GM21360 (cell line): ENCODE results near the gene RELA.

Source experiments
- ATAC-seq: cut with Tn5 transposase; IDR thresholded peaks from one replicate; pipeline ENCODE4 v1.9.1; 2021; ENCODE audit warnings: mild to moderate bottlenecking, moderate library complexity; ENCODE audit not compliant: unreplicated experiment

The RELA gene

DNA sequence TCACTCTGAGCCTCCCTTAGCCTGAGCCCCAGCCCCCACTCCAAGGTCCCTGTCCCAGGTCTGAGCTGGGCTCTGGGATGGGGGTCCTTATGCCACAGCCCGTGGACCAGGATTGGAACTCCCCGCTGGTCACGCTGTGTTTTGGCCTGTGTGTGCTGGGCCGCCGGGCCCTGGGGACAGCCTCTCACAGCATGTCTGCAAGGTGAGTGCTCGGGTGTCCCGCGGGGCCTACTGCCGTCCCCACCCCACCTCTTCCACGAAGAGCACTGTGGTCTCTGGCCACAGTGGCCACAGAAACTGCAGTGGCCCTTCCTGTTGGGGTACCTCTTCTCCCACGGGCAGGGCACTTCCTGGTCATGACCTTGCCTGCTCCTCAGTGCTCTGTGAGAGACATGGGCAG is 28.3 kb downstream of the RELA start:
- no peak for ATAC-seq

DNA sequence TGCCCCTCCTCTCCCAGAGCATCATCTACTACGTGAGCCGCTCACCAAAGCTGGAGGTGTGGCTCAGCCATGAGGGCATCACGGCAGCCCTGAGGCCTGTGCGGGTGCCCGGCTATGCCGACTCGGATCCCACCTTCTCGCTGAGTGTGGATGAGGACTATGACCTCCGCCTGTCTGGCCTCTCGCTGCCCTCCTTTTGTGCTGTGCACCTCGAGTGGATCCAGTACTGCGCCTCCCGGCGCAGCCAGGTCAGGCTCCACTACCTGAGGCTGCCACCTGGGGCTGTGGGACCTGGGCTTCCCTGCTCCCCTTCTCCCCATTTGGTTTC is 28.6 kb downstream of the RELA start:
- no peak for ATAC-seq

DNA sequence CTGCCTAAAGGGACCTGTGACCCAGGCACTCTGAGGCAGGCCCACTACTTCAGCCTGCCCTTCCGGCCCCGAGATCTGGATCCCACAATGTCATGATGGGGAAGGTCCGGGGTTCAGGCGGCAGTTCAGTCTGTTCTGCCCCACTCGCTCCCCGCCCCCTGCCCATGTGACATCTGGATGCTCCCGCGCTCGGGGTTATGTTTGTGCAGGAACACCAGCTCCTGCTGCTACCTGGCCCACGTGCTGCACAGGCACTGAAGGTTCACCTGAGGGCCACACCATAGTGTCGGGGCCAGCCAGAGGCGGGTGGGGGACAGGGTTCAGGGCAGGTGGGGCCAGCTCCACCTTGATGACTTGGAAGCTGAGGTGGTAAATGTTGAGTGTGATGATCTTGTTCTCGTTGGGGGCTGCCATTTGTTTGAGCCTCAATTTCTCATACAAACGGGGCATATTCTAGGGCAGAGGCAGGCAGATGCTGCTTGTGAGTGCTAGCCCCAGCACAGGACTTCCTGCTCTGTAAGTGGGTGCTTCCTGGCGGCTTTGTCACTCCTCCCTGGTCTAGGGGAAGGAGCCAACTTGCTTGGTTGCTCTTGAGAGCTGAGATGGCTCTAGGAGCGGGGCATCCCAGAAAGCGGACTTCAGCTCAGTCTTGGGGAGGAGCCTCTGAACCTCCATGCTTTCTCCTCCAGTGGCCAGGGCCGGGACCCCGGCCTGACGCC is 29.2 kb downstream of the RELA start:
- no peak for ATAC-seq

GRCh38 chr11:65630215-65630614 is 32.5 kb downstream of the RELA start:
- no peak for ATAC-seq

DNA sequence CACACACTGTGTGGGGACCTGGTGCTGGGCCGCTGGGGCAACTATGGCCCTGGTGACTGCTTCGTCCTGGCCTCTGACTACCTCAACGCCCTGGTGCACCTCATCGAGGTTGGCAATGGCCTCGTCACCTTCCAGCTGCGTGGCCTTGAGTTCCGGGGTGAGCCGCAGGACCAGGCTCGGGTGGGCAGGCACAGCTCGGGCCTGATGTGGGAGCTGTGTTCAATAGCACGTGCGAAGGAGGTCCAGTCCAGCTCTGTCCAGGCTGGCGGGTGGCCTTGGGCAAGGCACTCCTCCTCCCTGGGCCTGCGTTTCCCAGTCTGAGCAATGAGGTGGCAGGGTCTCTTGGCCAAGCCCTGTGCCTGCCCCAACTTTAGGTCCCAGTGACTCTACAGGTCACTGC is 33.1 kb downstream of the RELA start:
- no peak for ATAC-seq

GRCh38 chr11:65627202-65627601 is 35.5 kb downstream of the RELA start:
- ATAC-seq = no peak

DNA sequence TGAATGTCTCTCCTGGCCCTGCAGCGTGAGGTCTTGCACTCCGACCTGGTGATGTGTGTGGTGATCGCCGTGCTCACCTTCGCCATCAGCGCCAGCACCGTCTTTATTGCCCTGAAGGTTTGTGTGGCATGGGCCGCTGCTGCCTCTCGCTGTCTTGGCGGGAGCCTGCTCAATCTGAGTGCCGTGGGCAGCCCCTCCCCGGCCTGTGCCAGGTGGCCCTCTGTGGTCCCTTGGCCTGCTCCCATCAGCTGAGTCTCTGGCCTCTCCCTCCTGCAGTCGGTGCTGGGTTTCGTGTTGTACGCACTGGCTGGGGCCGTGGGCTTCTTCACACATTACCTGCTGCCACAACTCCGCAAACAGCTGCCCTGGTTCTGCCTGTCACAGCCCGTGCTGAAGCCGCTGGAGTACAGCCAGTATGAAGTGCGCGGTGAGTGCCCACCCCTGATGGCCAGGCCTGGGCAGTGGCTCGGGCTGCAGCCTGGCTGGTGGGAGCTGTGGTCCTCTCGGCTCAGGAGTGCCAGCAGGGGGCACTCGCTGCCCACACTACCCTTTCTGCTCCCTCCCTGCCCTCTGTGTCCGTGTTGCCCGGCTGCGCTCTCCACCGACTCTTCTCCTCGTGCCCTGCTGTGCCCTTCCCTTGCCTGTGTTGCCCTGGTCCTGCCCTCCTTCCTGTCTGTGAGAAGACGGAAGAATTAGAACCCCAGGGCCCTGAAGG is 36.9 kb downstream of the RELA start:
- no peak for ATAC-seq

GRCh38 chr11:65624931-65625627 is 37.6 kb downstream of the RELA start:
- no peak for ATAC-seq

- no peak for ATAC-seq
Measured at GRCh38 chr11:65623852-65624616, 38.7 kb downstream of the RELA start.

GRCh38 chr11:65623177-65623576 is 39.5 kb downstream of the RELA start:
- no peak for ATAC-seq

DNA sequence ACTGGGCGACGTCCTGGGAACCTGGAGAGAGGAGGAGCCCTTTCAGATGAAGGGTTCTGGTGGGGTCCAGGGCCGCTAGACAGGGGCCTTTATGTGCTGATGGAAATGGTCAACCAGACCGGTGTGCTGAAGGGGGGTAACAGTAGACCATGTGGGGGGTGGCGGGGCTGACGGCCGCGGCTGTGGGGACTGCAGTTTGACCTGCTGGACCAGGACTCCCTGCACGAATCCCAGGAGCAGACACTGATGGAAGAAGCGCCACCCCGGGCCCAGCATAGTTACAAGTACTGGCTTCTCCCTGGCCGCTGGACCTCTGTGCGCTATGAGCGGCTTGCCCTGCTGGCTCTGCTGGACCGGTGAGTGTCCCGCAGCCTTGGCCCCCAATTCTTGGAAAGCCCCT is 40.7 kb downstream of the RELA start:
- no peak for ATAC-seq

GRCh38 chr11:65621460-65621859 is 41.3 kb downstream of the RELA start:
- ATAC-seq = no peak

- ATAC-seq = no peak
Measured at GRCh38 chr11:65620666-65621065, 42.0 kb downstream of the RELA start.

DNA sequence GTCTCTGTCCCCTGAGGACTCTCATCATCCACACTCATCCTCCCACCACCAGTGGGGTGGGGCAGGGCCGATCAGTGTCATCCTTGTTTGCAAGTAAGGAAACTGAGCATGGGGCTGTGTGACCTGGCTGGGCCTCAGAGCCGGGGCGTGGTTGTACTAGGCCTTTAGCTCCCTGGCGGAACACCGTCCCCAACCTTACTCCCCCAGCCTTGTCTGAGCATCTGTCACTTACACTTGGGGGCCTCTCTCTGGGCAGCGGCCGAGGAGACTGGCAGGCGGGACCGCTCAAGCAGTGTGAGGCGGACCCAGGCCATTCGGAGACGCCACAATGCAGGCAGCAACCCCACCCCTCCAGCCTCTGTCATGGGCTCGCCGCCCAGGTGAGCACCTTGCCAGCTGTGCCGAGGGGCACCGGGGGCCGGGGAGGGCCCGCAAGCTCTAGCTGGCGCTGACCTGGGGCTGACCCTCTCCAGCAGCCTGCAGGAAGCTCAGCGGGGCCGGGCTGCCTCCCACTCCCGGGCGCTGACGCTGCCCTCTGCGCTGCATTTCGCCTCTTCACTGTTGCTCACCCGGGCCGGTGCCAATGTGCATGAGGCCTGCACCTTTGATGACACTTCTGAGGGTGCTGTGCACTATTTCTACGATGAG is 43.3 kb downstream of the RELA start:
- ATAC-seq = no peak

DNA sequence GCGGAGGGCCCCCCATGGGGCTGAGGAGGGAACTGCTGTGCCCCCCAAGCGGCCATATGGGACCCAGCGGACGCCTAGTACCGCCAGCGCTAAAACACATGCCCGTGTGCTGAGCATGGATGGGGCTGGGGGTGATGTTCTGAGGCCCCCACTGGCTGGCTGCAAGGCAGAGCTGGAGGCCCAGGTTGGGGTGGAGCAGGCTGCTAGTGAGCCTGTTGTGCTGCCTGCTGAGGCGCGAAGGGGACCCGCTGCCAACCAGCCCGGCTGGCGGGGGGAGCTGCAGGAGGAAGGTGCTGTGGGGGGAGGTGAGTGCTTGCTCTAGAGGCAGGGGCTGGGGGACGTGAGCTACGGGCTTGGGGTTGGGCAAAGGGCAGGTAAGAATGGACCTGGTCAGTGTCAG is 44.0 kb downstream of the RELA start:
- no peak for ATAC-seq

DNA sequence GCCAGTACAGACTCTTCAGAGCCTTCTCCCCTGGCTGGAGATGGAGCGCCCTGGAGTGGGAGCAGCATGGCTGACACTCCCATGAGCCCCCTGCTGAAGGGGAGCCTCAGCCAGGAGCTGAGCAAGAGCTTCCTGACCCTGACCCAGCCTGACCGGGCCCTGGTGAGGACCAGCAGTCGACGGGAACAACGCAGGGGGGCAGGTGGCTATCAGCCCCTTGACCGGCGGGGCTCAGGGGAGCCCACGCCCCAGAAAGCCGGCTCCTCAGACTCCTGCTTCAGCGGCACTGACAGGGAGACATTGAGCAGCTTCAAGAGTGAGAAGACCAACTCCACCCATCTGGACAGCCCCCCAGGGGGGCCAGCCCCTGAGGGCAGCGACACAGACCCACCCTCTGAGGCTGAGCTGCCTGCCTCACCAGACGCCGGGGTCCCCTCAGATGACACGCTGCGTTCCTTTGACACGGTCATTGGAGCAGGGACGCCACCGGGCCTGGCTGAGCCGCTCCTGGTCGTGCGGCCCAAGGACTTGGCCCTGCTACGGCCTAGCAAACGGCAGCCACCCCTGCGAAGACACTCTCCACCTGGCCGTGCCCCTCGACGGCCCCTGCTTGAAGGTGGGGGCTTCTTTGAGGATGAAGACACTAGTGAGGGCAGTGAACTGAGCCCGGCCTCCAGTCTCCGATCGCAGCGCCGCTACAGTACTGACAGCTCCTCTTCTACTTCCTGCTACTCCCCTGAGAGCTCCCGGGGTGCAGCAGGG is 44.5 kb downstream of the RELA start:
- no peak for ATAC-seq

GRCh38 chr11:65617136-65617850 is 45.4 kb downstream of the RELA start:
- no peak for ATAC-seq

- no peak for ATAC-seq
Measured at GRCh38 chr11:65616575-65617001, 46.1 kb downstream of the RELA start.

- ATAC-seq = no peak
Measured at GRCh38 chr11:65615950-65616574, 46.7 kb downstream of the RELA start.
